ENCODE data around the gene OPHN1. TPM values are rescaled to one million over a fixed set of nuclear protein-coding genes. Genes with fewer than 3 reads are reported as not detected.

OPHN1 gene
- polyA plus RNA-seq, 3 donors, result 0.20 to 0.82 (median 0.73) TPM

GRCh38 chrX:68196939-68197791 lies 236.1 kb downstream of the OPHN1 start:
- DNase-seq, result peak in 2 of 3 donors; percentile 22 to 26
- TF ChIP-seq CTCF (IDR thresholded peaks at IDR 0.05), result peak; percentile 68

GRCh38 chrX:68195561-68195960 lies 237.7 kb downstream of the OPHN1 start:
- H3K36me3 Mint-ChIP-seq, result peaks cover 0 to 4% of the 10 kb centered on the region in 2 donors
- no peak for DNase-seq
- H3K9me3 Mint-ChIP-seq, result no peaks in the 10 kb centered on the region
- Histone ChIP-seq H3K4me3 (replicated peaks in 1 of 3; ENCODE audit: low read depth in 2 of 3, low read length in 3 of 3) (no peak overlapping the region), H3K9ac (ENCODE audit: insufficient read depth, low read length, poor library complexity, severe bottlenecking) (no peak overlapping the region), H3K36me3 (replicated peaks in 1 of 2; ENCODE audit: control insufficient read depth in 1 of 2, insufficient read depth in 2 of 2, low read length in 2 of 2) (no peaks in the 10 kb centered on the region), H3K27ac (ENCODE audit: low read depth in 1 of 2, low read length in 2 of 2) (no peak overlapping the region), H3K27me3 (ENCODE audit: control insufficient read depth in 2 of 2, insufficient read depth in 2 of 2, low read length in 2 of 2) (peaks cover 0 to 2% of the 10 kb centered on the region in 2 donors), H2AFZ (ENCODE audit: insufficient read depth, low read depth, low read length, poor library complexity, severe bottlenecking) (no peak overlapping the region), H3K4me2 (replicated peaks; ENCODE audit: extremely low read depth, low read length, poor library complexity, severe bottlenecking) (no peak overlapping the region), H3K9me3 (replicated peaks in 1 of 2; ENCODE audit: control insufficient read depth in 1 of 2, insufficient read depth in 1 of 2, low read length in 2 of 2) (no peaks in the 10 kb centered on the region), H3K4me1 (ENCODE audit: control insufficient read depth in 1 of 2, insufficient read depth in 2 of 2, low read length in 2 of 2) (no peaks in the 10 kb centered on the region), H4K20me1 (ENCODE audit: insufficient read depth, low read length) (no peaks in the 10 kb centered on the region), H3K79me2 (ENCODE audit: insufficient read depth, low read length) (no peaks in the 10 kb centered on the region)
- no peak for TF ChIP-seq CTCF (IDR thresholded peaks at IDR 0.05)
- no peaks in the 10 kb centered on the region for H3K4me1 Mint-ChIP-seq
- intact Hi-C loops (cut with micrococcal nuclease), result loop anchor here in 1 of 2 donors (10.0 kb wide), 1 partner anchor 299 kb away; the partner anchor contains the start of gene YIPF6
- no peak overlapping the region for H3K27ac Mint-ChIP-seq
- H3K27me3 Mint-ChIP-seq (ENCODE audit: low read depth in 3 of 3), result no peaks in the 10 kb centered on the region
- no peak overlapping the region for H3K4me3 Mint-ChIP-seq

More at GRCh38 chrX:68196939-68197791, 236.1 kb downstream of the OPHN1 start:
- H3K9me3 Mint-ChIP-seq, result no peaks in the 10 kb centered on the region
- Histone ChIP-seq H3K4me1 (ENCODE audit: control insufficient read depth in 1 of 2, insufficient read depth in 2 of 2, low read length in 2 of 2) (no peaks in the 10 kb centered on the region), H4K20me1 (ENCODE audit: insufficient read depth, low read length) (no peaks in the 10 kb centered on the region), H3K4me3 (replicated peaks in 1 of 3; ENCODE audit: low read depth in 2 of 3, low read length in 3 of 3) (no peak overlapping the region), H3K27ac (ENCODE audit: low read depth in 1 of 2, low read length in 2 of 2) (no peak overlapping the region), H3K9me3 (replicated peaks in 1 of 2; ENCODE audit: control insufficient read depth in 1 of 2, insufficient read depth in 1 of 2, low read length in 2 of 2) (no peaks in the 10 kb centered on the region), H2AFZ (ENCODE audit: insufficient read depth, low read depth, low read length, poor library complexity, severe bottlenecking) (no peak overlapping the region), H3K27me3 (ENCODE audit: control insufficient read depth in 2 of 2, insufficient read depth in 2 of 2, low read length in 2 of 2) (no peaks in the 10 kb centered on the region), H3K4me2 (replicated peaks; ENCODE audit: extremely low read depth, low read length, poor library complexity, severe bottlenecking) (no peak overlapping the region), H3K36me3 (replicated peaks in 1 of 2; ENCODE audit: control insufficient read depth in 1 of 2, insufficient read depth in 2 of 2, low read length in 2 of 2) (no peaks in the 10 kb centered on the region), H3K79me2 (ENCODE audit: insufficient read depth, low read length) (no peaks in the 10 kb centered on the region), H3K9ac (ENCODE audit: insufficient read depth, low read length, poor library complexity, severe bottlenecking) (no peak overlapping the region)
- intact Hi-C loops (cut with micrococcal nuclease), result loop anchor here in 1 of 2 donors (10.0 kb wide), 1 partner anchor 298 kb away; the partner anchor contains the start of gene YIPF6
- no peaks in the 10 kb centered on the region for H3K4me1 Mint-ChIP-seq
- WGBS (ENCODE audit: insufficient coverage), result no CpG with 5 or more reads among the region's 5 CpGs
- no peak overlapping the region for H3K27ac Mint-ChIP-seq
- H3K4me3 Mint-ChIP-seq, result no peak overlapping the region
- no peaks in the 10 kb centered on the region for H3K27me3 Mint-ChIP-seq (ENCODE audit: low read depth in 3 of 3)
- peaks cover 0 to 8% of the 10 kb centered on the region in 2 donors for H3K36me3 Mint-ChIP-seq

Measured in CD14-positive monocyte (primary cell).